ENCODE data around the gene SEZ6L2.
A peak's percentile ranks its signal among the peaks of the same experiment; 100 is the strongest.
"Not testable (repeated sequence)": the region's sequence is repeated elsewhere in the genome, so short reads cannot be mapped to it uniquely, and the experiment has no call there.

The SEZ6L2 gene

DNA sequence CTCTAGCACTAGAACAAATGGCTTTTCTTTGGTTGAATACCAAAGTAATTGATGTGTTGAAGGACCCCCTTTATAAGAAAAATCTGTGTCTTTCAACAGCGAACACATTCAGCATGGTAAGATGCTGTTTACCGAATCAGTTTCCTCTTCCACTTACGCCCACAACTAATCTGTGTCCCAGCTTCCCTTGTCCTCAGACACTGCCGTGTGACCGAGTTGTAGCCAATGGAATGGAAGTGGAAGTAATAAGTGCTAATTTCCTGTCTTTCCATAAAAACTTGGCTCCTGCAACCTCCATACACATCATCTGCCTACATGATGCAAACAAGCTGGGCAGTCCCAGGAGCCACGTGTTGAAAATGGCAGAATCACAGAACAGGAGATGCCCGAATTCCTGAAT lies 46.7 kb downstream of the SEZ6L2 start:
- peak; percentile 94 for DNase-seq (ENCODE audit: low spot score)

DNA sequence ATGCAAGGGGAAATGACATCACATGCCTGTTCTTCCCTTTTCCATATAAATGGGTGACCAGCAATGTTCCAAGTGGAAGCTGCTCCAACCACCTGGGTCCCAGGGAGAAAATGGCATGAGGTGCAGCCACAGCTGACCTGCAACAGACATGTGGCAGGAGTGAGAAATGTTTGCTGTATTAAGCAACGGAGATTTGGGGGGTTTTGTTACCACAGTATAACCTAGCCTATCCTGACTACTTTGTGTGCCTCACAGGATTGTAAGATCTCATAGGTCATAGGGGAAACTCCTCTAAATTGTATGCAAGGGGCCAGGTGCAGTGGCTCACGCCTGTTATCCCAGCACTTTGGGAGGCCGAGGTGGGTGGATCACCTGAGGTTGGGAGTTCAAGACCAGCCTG lies 48.4 kb downstream of the SEZ6L2 start:
- DNase-seq (ENCODE audit: low spot score), result no peak

DNA sequence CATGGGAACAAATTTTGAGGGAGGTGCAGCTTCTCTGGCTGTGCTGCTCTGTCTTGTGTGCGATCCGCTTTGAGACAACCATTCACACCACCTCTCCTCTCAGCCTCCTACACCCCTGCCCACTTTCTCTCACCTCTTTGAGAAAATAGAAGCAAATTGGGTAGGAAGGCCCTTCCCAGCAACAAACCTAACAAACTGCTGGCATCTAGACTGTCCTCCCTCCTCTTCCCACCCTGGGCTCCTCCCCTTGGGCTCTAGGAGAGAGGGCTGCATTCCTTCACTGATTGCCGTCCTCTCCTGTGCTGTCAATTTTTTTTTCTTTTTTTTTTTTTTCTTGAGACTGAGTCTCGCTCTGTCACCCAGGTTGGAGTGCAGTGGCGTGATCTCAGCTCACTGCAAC lies 49.8 kb downstream of the SEZ6L2 start:
- DNase-seq (ENCODE audit: low spot score), result no peak

DNA sequence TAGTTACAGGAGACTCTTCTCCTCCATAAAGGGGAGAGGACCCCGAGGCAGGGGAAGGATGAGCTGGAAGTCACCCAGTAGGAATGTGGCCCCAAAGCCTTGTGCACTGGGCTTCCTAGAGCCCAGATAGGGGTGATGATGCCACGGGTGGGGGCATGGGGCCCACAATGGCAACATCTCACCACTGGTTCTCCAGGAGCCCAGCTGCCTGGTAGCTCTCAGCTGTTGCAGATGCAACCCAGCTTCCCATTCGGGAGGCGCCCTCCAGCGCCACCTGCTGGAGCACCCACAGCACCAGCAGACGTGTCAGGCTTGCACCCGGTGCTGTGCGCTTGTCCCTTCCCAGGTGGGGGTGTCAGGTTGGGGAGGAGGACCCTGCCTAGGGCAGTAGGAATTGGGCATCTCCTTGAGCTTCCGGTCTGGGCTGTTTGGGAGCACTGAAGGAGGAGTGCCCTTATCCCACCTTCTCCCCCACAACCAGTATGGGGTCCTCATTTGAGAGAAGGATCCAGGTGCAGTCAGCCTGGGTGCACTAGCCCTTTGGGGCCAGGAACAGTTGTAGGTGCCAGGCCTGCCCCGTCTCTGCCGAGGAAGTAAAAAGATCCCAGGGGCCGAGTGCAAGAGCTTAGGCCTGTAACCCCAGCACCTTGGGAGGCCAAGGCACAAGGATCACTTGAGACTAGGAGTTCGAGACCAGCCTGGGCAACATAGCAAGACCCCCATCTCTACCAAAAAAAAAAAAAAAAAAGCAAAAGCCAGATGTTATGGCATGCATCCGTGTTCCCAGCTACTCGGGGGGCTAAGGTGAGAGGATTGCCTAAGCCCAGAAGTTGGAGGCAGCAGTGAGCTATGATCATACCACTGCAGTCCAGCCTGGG lies 50.7 kb downstream of the SEZ6L2 start:
- DNase-seq (ENCODE audit: low spot score), result peak; percentile 58

DNA sequence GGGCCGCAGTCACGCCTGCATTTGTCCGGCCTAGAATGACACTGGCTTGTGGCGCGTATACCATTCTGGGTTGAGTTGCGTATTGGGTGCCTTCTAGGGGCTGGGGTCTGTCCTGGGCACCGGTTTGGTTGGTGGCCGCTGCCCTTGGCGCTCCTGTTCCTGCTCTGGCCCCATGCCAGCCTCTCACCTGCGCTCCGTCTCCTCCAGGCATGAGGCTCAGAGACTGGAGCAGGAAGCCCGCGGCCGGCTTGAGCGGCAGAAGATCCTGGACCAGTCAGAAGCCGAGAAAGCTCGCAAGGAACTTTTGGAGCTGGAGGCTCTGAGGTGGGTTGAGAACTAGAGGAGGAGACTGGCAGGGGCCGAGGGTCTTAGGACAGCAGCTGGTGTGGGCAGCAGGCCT lies 53.7 kb downstream of the SEZ6L2 start:
- no peak for DNase-seq (ENCODE audit: low spot score)

DNA sequence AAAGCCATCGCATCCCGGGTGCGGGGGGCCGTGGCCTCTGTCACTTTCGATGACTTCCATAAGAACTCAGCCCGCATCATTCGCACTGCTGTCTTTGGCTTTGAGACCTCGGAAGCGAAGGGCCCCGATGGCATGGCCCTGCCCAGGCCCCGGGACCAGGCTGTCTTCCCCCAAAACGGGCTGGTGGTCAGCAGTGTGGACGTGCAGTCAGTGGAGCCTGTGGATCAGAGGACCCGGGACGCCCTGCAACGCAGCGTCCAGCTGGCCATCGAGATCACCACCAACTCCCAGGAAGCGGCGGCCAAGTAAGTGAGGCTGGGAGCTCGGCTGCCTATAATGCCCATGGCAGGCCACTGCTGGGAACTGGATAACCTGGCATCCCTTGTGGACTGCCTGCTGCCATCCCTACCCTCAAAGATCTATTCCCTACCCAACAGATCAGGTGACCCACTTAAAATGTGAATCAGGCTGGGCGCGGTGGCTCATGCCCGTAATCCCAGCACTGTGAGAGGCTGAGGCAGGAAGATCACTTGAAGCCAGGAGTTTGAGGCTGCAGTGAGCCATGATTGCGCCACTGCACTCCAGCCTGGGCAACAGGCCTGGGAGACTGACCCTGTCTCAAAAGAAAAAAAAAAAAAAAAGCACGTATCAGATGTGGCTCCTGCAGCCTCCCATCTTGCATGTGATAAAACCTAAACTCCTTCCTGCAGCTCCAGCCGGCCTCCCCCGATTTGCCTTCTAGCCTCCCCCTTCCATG lies 54.6 kb downstream of the SEZ6L2 start:
- DNase-seq (ENCODE audit: low spot score), result peak; percentile 57

DNA sequence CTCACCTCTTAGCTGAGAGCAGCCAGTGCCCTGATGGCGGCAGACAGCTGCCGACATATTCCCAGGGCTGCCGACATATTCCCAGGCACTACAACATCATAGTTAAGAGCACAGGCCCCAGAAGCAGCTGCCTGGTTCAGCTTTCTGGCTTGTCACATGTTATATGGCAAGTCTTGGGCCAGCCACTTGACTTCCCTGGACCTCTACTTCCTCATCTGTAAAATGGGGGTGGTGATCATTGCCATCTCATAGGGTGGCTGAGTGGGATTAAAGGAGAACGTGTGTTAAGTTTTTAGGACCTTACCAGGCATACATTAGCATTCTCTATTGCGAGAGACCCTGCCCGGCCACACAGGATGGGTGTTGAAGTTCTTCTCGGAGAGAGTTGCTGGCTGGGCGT lies 55.4 kb downstream of the SEZ6L2 start:
- no peak for DNase-seq (ENCODE audit: low spot score)

DNA sequence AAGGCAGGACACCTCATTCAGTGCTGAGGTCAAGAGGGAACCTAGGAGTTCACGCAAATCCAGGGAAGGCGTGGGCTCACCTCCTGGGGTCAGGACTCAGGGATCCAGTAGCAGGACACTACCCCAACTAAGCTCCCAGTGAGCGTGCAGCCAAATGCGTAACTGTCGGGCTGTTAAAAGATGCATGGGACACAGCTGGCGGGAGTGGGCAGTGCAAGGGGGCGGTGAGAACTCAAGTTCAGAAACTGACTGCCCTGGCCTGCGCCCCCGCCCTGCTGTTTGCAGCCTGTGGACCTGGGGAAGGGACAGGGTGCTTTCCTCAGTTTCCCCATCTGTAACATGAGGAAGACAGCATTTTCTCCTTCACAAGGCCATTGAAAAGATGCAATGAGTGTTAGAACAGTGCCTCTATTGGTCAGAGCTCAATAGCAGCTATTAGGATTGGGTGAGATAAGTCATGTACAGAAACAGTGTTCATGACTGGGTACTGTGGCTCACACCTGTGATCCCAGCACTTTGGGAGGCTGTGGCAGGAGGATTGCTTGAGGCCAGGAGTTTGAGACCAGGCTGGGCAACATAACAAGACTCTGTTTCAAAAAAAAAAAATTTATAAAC lies 56.5 kb downstream of the SEZ6L2 start:
- DNase-seq (ENCODE audit: low spot score), result no peak

DNA sequence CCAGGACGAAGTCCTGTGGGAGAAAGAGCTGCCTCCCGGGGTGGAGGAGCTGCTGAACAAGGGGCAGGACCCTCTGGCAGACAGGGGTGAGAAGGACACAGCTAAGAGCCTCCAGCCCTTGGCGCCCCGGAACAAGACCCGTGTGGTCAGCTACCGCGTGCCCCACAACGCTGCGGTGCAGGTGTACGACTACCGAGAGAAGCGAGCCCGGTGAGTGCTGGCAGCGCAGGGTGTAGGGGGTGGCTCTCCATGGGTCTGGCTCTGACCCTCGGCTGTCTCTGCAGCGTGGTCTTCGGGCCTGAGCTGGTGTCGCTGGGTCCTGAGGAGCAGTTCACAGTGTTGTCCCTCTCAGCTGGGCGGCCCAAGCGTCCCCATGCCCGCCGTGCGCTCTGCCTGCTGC lies 57.7 kb downstream of the SEZ6L2 start:
- no peak for DNase-seq (ENCODE audit: low spot score)

DNA sequence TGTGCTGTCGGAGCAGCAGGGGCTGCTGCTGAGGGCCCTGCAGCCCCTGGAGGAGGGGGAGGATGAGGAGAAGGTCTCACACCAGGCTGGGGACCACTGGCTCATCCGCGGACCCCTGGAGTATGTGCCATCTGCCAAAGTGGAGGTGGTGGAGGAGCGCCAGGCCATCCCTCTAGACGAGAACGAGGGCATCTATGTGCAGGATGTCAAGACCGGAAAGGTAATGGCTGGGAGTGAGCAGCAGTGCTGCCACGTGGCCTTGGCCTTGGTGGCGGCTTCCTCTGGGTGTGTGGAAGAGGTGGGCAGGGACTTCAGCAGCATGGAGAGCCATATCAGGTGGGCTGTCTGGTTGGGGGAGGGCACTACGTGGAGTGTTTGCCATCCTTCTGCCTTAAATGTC lies 59.1 kb downstream of the SEZ6L2 start:
- no peak for DNase-seq (ENCODE audit: low spot score)

DNA sequence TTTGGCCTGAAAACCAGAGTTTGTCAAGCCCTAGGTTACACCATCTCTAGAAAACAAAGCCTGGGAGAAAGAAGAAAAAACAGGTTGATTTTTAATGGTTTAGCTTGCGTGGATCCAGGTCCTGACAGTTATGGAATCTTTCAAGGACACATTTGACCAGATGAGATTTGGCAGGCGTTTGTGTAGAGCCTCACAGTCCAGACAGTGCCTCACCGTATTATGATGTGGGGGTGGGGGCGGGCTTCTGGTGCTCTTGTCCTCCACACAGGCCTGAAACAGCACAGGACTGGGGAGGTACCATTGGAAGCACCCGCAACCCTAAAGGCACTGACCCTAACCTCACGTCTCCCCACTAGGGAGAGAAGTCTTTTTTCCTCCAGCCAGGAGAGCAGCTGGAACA lies 59.5 kb downstream of the SEZ6L2 start:
- no peak for DNase-seq (ENCODE audit: low spot score)

DNA sequence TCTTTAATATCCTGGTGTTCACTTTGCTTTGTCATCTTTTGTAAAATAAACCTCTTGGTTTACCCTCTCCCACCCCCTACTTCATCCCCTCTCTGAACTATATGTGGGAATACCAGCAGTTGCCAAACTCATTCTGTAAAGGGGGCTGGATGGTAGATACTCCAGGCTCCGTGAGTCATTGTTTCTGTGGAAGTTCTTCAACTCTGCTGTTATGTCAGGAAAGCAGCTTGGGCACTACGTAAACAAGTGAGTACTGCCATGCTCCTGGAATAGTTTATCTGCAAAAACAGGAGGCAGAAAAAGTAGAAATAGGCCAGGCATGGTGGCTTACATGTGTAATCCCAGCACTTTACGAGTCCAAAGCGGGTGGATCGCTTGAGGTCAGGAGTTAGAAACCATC lies 61.5 kb downstream of the SEZ6L2 start:
- DNase-seq (ENCODE audit: low spot score), result no peak

DNA sequence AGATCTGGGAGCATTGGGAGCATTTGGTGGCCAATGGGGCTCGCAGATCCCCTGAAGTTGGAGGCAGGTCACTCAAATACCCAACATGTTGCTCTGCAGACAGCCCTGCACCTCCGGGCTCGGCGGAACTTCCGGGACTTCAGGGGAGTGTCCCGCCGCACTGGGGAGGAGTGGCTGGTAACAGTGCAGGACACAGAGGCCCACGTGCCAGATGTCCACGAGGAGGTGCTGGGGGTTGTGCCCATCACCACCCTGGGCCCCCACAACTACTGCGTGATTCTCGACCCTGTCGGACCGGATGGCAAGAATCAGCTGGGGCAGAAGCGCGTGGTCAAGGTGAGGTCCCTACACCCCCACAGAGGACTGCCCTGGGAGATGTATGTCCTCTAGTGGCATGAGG lies 62.7 kb downstream of the SEZ6L2 start:
- no peak for DNase-seq (ENCODE audit: low spot score)

DNA sequence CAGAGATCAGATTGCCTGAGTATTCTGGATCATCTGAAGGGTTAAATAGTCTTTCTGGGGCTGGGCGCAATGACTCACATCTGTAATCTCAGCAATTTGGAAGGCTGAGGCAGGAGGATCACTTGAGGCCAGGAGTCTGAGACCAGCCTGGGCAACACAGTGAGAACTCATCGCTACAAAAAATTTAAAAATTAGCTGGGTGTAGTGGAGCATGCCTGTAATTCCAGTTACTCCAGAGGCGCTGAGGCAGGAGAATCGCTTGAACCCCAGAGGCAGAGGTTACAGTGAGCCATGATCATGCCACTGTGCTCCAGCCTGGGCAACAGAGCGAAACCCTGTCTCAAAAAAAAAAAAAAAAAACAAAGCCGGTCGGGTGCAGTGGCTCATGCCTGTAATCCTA lies 63.4 kb downstream of the SEZ6L2 start:
- no peak for DNase-seq (ENCODE audit: low spot score)

DNA sequence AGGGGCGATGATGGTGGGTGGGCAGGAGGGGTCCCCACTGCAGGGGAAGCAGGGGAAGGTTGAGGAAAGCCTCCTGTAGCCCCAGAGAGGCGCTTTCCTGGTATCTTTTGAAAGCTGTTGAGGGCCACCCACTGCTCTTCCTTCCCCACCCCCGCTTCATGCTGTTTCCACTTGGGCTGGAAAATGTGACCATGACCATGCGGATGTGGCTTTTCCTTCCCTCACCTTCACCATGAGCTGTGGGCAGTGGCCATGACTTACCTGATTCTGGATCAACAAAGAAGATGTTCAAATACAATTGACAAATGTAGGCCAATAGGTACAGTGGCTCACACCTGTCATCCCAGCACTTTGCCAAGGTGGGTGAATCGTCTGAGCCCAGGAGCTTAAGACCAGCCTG lies 65.3 kb downstream of the SEZ6L2 start:
- DNase-seq (ENCODE audit: low spot score), result no peak

DNA sequence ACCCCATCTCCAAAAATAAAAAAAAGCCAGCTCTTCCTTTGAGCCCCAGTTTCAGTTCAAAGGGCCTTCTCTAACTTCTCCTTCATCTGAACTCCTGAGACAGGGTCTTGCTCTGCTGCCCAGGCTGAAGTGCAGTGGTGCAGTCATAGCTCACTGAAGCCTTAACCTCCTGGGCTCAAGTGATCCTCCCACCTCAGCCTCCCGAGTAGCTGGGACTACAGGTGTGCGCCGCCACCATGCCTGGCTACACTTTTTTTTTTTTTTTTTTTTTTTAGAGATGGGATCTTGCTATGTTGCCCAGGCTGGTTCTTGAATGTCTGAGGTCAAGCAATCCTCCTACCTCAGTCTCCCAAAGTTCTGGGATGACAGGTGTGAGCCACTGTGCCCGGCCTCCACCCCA lies 66.1 kb downstream of the SEZ6L2 start:
- not testable (repeated sequence) for DNase-seq (ENCODE audit: low spot score)

DNA sequence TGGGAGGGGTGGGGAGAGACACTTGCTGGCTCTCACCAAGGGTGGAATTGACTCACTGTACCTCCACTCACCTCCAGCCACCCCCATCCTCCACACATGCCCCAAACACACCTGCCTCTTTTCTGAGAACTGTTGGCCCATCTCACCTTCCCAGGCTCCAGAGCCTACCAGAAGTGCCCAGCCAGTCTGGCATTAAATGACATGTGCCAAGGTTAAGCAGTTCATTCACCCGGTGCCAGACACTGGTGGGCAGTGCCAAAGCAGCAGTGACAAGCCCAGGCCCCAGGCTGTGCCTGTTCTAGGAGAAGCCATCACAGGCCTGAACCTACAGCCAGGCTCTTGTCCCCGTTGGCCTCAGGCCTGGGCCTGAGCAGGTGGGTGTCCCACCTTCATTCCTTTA lies 67.9 kb downstream of the SEZ6L2 start:
- DNase-seq (ENCODE audit: low spot score), result peak; percentile 81

DNA sequence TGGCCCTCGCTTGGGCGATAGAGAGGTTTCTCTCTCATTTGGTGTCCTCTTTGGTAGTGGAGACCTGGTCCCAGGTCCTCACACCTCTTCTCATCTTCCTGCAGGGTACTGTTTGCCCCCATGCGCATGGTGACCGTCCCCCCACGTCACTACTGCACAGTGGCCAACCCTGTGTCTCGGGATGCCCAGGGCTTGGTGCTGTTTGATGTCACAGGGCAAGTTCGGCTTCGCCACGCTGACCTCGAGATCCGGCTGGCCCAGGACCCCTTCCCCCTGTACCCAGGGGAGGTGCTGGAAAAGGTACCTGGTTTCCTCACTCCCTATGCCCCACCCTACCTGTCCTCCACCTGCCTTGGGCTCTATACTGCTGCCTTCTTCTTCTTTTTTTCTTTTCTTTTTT lies 68.6 kb downstream of the SEZ6L2 start:
- DNase-seq (ENCODE audit: low spot score), result no peak

DNA sequence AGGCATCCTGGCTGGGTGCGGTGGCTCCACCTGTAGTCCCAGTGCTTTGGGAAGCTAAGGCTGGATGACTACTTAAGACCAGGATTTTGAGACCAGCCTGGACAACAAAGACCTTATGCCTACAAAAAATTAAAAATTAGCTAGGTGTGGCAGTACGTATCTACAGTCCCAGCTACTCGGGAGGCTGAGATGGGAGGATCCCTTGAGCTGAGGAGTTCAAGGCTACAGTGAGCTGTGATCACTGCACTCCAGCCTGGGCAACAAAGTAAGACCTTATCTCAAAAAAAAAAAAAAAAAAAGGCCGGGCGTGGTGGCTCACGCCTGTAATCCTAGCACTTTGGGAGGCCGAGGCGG lies 73.0 kb downstream of the SEZ6L2 start:
- DNase-seq (ENCODE audit: low spot score), result no peak

DNA sequence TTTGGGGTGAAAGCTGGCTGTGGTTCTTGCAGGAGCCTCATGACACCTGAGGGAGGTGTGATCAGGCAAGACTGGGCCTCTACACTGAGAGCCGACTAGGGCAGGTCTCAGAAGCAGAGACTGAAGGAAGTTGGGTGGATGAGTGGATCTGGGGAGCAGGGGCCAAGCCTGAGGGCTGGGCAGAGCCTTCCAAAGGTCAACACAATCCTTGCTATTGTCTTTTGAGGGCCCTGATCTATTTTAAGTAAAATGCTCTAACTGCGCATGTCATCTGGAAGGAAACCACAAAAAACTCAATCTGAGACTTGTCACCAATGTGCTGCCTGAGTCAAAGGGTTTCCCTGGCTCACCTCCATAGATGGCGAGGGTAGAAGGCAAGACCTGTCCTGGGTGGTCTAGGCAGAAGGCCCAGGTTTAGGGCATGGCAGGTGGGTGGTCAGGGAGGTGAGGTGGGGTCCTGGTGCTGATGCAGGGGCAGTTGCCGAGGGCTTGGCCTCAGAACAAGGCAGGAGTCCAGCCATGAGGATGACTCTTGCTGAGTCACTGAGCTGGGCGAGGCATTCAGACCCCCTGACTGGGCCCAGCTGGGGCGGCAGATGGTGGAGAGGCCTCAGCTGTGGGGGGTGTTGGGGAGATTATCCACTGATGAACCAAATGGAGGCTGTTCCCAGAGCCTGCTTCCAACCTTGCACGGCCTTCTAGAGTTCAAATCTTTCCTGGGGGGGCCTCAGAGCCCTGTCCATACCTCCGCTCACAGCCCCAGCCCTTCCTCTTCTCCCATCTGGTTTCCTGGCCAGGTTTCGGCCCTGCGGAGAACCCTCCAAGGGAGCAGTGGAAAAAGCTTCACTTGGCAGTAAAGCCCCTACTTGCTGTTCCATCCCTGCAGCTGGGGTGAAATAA lies 74.0 kb downstream of the SEZ6L2 start:
- peak; percentile 98 for DNase-seq (ENCODE audit: low spot score)

DNA sequence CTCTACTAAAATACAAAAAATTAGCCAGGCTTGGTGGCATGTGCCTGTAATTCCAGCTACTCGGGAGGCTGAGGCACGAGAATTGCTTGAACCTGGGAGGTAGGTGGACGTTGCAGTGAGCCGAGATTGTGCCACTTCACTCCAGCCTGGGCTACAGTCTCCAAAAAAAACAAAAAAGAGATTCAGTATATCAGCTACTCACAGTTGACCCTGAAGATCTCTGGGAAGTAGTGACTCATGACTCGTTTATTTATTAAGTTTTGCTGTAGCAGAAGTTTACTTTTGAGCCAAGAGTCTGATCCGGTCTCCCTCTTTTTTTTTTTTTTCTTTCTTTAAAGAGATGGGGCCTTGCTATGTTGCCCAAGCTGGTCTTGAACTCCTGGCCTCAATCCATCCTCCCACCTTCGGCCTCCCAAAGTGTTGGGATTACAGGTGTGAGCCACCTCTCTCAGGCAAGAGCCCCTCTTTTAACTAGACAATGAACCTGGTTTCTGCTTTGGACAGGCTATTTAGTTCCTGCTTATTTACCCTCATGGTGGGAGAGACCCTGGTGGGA lies 74.7 kb downstream of the SEZ6L2 start:
- no peak for DNase-seq (ENCODE audit: low spot score)

DNA sequence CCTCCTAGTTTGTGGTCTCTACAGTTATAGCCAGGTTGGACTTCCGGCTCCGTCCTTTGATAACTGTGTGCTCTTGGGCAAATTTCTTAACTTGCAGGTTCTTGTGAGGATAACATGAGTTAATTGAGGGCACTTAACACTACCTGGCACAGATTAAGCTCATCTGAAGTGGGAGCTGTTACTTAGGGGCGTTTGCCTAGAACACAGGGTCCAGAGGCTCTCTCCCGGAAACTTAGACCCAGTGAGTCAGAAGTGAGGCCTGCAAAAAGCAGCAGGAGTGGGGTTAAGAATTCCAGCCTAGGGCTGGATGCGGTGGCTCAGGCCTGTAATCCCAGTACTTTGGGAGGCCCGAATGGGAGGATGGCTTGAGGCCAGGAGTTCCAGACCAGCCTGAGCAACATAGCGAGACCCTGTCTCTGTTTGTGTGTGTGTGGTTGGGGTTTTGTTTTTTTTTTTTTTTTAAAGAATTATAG lies 77.7 kb downstream of the SEZ6L2 start:
- DNase-seq (ENCODE audit: low spot score), result no peak
